Keratinocyte (primary cell): ENCODE measurements around the gene EPAS1.

Source experiments
- EZH2 ChIP-seq: IDR thresholded peaks from one replicate; pipeline ENCODE4 v1.6.1; 2012; ENCODE audit warnings: inconsistent platforms, mild to moderate bottlenecking, low read length, moderate library complexity
- TF ChIP-seq, protein P1 (sequence below), 3 experiments: IDR thresholded peaks in 1 of 3; conservative IDR thresholded peaks in 1 of 3; optimal IDR thresholded peaks in 1 of 3; 2 replicates in 2 of 3; 3 replicates in 1 of 3; pipeline versions ENCODE3 to v1.5.1; 2011; ENCODE audit warnings: low read length in 3 of 3, mild to moderate bottlenecking in 3 of 3, moderate library complexity in 2 of 3, control low read depth in 1 of 3, inconsistent platforms in 1 of 3; ENCODE audit not compliant: insufficient read depth in 2 of 3; ENCODE audit errors: extremely low read depth in 1 of 3

DNA sequence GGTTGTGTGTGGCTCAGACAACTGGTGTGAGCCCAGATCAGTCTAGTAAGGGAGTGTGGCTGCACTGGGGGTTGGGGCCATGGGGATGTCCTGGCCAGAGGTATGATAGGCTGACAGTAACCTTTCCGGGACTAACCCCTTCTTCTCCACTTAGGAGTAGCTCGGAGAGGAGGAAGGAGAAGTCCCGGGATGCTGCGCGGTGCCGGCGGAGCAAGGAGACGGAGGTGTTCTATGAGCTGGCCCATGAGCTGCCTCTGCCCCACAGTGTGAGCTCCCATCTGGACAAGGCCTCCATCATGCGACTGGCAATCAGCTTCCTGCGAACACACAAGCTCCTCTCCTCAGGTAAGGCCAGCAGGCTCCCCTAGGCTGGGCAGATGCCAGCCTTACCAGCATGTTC lies 49.5 kb downstream of the EPAS1 start:
- TF ChIP-seq, protein P1, sequence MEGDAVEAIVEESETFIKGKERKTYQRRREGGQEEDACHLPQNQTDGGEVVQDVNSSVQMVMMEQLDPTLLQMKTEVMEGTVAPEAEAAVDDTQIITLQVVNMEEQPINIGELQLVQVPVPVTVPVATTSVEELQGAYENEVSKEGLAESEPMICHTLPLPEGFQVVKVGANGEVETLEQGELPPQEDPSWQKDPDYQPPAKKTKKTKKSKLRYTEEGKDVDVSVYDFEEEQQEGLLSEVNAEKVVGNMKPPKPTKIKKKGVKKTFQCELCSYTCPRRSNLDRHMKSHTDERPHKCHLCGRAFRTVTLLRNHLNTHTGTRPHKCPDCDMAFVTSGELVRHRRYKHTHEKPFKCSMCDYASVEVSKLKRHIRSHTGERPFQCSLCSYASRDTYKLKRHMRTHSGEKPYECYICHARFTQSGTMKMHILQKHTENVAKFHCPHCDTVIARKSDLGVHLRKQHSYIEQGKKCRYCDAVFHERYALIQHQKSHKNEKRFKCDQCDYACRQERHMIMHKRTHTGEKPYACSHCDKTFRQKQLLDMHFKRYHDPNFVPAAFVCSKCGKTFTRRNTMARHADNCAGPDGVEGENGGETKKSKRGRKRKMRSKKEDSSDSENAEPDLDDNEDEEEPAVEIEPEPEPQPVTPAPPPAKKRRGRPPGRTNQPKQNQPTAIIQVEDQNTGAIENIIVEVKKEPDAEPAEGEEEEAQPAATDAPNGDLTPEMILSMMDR (optimal IDR thresholded peaks at IDR 0.05 in 1 of 3, IDR thresholded peaks at IDR 0.05 in 1 of 3, conservative IDR thresholded peaks at IDR 0.05 in 1 of 3; ENCODE audit: extremely low read depth in 1 of 3, insufficient read depth in 2 of 3, low read length in 3 of 3): no peak
- TF ChIP-seq EZH2: no peak
